Right lobe of liver (tissue), 4 donors: ENCODE data around the gene TNIP2.

ENCODE experiments used
- POLR2A ChIP-seq: fragments of 450-650 bp; IDR thresholded peaks from one replicate; pipeline ENCODE4 v1.6.1; 2017; ENCODE audit warnings: antibody characterized with exemption, mild to moderate bottlenecking
- TF ChIP-seq, protein P1 (sequence below), 4 donors: fragments of 200-600 bp in 3 of 4; fragments of 450-650 bp in 1 of 4; IDR thresholded peaks; one replicate each; pipeline versions ENCODE4 v1.5.1 to v1.8.0; 2016 to 2022; ENCODE audit warnings: antibody characterized with exemption in 4 of 4, mild to moderate bottlenecking in 2 of 4
- donor health status: DM: no; HTN: no; CAD: no.
- donor health status: DM: no; HTN: no; CAD: no.
- donor health status: DM: no; HTN: yes; CAD: no.

DNA sequence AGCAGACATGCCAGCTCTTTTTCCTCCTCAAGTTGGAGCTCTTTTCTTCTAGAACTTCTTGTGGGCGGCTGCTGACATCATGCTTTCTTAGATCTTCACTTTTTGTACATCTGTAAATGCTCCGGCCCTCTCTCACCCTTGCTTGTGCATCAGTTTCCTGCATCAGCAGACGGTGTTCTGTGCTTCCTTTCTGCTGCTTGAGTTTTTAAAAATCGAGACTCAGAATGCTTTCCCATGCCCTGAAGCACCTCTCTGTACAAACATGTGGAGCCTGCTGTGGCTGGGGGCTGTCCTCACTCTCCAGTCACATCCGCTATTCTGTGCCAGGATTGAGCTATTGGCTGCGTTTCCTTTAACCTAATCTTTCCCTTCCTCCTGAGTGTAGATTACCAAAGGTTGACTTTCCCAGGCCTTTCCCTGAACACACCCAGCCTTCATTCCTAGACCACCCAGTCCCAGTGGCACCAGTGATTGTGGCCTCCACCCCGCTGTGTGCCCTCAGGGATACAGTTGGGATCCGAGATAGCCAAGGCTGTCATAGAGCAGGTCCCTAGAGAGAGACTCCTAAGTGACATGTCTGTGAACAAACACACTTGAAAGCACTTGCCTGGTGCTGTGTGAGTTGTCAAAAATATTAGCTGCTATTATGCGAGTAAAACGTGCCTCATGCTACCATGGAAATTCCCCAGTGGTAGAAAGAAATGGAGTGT lies 41.9 kb downstream of the TNIP2 start:
- TF ChIP-seq, protein P1, sequence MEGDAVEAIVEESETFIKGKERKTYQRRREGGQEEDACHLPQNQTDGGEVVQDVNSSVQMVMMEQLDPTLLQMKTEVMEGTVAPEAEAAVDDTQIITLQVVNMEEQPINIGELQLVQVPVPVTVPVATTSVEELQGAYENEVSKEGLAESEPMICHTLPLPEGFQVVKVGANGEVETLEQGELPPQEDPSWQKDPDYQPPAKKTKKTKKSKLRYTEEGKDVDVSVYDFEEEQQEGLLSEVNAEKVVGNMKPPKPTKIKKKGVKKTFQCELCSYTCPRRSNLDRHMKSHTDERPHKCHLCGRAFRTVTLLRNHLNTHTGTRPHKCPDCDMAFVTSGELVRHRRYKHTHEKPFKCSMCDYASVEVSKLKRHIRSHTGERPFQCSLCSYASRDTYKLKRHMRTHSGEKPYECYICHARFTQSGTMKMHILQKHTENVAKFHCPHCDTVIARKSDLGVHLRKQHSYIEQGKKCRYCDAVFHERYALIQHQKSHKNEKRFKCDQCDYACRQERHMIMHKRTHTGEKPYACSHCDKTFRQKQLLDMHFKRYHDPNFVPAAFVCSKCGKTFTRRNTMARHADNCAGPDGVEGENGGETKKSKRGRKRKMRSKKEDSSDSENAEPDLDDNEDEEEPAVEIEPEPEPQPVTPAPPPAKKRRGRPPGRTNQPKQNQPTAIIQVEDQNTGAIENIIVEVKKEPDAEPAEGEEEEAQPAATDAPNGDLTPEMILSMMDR (IDR thresholded peaks at IDR 0.05): no peak
- TF ChIP-seq POLR2A: no peak
